Stimulated activated CD8-positive, alpha-beta memory T cell treated with anti-CD3 and anti-CD28 coated beads, Interleukin-12 subunit alpha, Interleukin-12 subunit beta, amount 100 ng/mL, for 24 hours (primary cell): ENCODE data around the gene KANSL3.
"Not testable (repeated sequence)": the region's sequence is repeated elsewhere in the genome, so short reads cannot be mapped to it uniquely, and the experiment has no call there.

ENCODE experiments used
- DNase-seq: peaks from one replicate; pipeline ENCODE4 v3.0.0-alpha.2; 2020; ENCODE audit errors: extremely low read depth

The KANSL3 gene

GRCh38 chr2:96655526-96655925, 17.4 kb upstream of the KANSL3 start:
- no peak for DNase-seq

- not testable (repeated sequence) for DNase-seq
These were observed 16.7 kb upstream of the KANSL3 start for GRCh38 chr2:96654791-96655190.

DNA sequence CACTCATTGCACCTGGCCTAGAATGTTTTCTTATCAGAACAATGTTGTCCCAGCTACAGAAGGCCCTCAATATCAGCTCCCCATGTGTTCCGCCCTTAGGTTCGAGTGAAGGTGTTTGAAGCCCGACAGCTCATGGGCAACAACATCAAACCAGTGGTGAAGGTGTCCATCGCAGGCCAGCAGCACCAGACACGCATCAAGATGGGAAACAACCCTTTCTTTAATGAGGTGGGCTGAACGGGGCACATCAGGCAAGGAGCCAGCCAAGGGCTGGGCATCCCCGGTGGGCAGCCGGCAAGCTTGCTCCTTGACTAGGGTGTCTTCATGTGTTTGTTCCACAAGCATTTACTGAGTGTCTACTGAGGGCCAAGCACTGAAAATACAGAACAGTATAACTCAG, 13.7 kb upstream of the KANSL3 start:
- DNase-seq: no peak

- DNase-seq: no peak
These were observed 11.2 kb upstream of the KANSL3 start for GRCh38 chr2:96649342-96649741.

GRCh38 chr2:96648306-96648930, 10.3 kb upstream of the KANSL3 start:
- no peak for DNase-seq

DNA sequence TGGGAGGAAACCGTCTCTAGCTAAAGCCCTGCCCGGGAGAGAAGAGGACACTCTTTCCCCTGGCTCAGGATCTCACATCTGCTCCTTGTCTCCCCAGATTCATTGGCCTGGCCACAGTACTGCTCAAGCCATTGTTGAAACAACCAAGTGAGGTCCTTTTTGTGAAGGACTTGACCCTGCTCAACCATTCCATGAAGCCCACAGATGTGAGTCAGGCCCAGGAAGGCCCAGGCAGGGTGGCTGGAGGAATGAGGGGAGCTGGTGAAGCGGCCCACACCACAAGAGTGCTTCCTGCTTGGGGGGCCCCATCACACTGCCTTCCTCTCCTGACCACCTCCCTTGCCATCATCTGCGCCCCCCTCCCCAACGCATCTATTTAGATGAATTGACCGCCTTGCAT, 9.6 kb upstream of the KANSL3 start:
- DNase-seq: no peak

- no peak for DNase-seq
These were observed 4.7 kb upstream of the KANSL3 start, which contains the start of gene FER1L5 for GRCh38 chr2:96642564-96643360. Gene FER1L5 (plus strand): TSS chr2:96642764. CDS start chr2:96642837, 73 bp downstream.

DNA sequence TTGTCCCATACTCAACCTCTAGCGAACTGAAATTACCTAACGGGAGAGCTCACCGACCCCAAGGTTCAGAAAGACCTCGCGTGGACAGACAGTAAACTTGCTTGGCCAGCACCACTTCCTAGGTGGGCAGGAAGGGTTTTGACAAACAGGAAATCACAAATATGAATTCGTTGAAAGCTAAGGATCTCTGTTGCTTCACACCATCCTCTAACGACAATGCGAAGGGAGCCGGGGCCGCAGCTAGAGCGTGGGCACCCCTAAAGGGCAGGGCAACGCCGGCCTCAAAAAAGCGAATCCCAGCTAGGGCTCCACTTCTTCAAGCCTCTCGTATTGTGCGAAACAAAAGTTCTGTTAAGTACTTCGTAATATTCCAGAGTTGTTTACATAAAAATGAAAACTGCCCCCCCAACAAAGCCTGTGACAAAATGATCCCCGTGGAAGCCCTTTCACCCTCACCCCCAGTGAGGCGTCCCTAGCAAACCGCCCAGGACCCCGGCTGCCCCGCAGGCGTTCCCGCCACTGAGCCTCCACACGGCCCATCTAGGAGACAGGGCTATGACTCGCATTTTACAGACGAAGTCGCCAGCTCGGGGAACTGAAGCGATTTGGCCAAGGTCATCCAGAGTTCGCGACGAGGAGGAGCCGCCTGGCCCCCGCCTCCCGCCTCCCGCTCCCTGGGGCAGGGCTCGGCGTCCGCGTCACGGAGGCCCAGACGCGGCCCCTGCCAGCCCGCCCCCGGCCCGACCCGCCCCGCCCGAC, 548 bp downstream of the KANSL3 start:
- peak; percentile 69 for DNase-seq

GRCh38 chr2:96636551-96637171, 1.5 kb downstream of the KANSL3 start:
- DNase-seq: no peak

GRCh38 chr2:96633641-96634040, 4.5 kb downstream of the KANSL3 start:
- no peak for DNase-seq

DNA sequence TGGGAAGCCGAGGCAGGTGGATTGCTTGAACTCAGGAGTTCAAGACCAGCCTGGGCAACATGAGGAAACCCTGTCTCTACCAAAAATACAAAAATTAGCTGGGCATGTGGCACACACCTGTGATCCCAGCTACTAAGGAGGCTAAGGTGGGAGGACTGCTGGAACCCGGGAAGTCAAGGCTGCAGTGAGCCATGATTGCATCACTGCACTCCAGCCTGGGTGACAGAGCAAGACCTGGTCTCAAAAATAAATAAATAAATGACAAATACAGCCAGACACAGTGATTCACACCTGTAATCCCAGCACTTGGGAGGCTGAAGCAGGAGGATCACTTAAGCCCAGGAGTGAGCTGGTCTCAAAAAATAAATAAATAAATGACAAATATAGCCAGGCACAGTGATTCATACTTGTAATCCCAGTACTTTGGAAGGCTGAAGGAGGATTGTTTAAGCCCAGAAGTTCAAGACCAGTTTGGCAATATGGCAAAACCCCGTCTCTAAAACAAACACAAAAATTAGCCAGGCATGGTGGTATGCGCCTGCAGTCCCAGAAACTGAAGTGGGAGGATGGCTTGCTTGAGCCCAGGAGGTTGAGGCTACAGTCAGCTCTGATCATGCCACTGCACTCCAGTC, 6.2 kb downstream of the KANSL3 start:
- no peak for DNase-seq

DNA sequence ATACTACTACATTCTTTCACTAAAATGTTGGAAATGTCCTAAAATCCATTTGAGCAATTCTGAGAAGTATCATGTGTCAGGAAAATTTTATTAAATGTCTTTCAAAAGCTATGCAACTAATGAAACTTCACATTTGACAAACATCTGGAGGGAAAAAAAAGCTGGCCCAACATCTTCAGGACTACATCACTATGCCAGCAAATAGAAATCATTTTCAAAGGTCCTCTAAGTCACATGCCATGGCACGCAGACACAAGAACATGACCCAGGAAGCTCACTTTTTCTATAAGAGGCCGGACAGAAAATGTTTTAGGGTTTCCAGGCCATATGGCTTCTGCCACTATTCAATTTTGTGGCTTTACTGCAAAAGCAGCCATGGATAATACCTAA, 11.6 kb downstream of the KANSL3 start:
- no peak for DNase-seq

DNA sequence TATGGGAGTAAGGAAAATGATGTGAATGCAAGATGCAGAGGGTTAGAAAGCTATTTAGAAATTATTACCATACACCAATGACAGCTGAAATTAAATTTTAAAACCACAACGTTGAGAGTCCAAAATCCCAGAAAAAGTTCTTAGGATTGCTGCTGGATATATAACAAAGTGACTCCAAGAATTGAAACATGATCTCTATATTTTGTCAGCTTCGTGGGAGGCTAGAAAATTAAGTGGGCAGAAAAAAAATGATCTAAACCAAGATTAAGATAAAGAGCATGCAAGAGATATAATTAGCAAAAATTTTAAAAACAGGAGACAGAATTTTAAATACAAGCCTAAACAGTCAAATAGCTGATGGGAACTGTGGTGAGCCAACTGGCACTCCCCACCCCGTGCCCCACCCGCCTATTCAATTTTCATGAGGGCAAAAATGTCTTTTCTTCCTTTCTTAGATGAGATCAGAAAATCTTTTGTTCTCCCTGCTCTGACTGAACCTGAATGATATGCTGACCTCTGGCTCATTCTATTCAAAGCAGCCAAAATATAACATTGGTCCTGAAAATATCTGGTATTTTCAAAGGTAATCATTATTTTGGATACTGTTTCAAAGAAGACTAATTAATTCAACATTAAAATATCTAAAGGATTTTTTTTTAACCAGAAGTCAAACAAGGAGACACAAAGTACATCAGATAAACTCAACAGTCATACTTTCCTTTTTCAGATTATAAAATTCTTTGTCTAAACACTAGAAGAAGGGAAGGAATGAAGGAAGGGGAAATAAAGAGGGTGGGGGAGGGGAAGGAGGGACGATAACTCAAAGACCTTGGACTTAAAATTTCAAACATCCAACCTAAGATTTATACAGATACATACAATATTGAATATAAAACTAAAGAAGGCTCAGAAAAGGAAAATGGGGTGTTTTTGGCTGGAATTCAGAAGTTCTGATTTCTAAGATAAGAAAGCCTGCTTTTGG, 12.2 kb downstream of the KANSL3 start:
- DNase-seq: no peak

- no peak for DNase-seq
These were observed 15.0 kb downstream of the KANSL3 start for GRCh38 chr2:96623116-96623515.

DNA sequence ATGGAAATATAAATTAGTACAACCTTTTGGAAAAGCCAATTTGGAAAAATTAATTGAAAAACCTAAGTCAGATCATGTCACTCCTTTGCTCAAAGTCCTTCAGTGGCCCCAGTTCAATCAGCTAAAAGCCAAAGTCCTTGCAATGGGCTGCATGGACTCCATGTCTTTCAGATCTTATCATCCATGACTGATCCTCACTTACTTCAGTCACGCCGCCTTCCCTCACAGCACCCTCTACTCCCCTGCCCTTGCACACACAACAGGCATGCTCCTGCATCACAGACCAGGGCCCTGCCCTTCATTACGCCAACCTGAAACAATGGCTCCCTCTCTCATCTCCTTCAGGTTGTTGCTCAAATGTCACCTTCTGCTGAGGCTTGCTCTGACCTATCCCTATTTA, 15.6 kb downstream of the KANSL3 start:
- DNase-seq: no peak

GRCh38 chr2:96618596-96619283, 19.4 kb downstream of the KANSL3 start:
- no peak for DNase-seq

GRCh38 chr2:96617012-96617411, 21.1 kb downstream of the KANSL3 start:
- DNase-seq: no peak

DNA sequence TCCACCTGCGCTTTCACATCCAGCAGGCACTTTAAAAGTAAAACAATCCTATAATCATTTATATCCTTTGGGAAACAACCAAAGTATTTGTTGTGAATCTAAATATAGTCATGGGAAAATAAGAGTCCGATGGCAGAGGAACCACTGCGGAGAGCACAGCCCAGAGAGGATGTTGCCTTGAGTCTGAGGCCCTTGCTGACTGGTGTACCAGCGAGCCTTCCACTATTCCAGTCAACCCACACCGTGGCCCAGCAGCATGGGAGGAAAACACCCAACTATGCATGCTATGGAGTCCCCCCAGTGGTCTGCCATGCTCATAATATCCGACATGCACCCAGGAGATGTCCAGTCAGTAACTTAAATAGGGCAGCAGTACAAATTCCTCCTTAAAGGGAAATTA, 21.6 kb downstream of the KANSL3 start:
- no peak for DNase-seq

GRCh38 chr2:96616128-96616527, 22.0 kb downstream of the KANSL3 start:
- DNase-seq: no peak
